ENCODE measurements around the gene CBFA2T2.
A peak's percentile ranks its signal among the peaks of the same experiment; 100 is the strongest.

CBFA2T2 gene

GRCh38 chr20:33669224-33669623 is 179.3 kb downstream of the CBFA2T2 start:
- no peak for DNase-seq (ENCODE audit: low read depth)
- no peak overlapping the region for H3K4me3 ChIP-seq (ENCODE audit: low read depth, low read length)
- TF ChIP-seq, protein P1, sequence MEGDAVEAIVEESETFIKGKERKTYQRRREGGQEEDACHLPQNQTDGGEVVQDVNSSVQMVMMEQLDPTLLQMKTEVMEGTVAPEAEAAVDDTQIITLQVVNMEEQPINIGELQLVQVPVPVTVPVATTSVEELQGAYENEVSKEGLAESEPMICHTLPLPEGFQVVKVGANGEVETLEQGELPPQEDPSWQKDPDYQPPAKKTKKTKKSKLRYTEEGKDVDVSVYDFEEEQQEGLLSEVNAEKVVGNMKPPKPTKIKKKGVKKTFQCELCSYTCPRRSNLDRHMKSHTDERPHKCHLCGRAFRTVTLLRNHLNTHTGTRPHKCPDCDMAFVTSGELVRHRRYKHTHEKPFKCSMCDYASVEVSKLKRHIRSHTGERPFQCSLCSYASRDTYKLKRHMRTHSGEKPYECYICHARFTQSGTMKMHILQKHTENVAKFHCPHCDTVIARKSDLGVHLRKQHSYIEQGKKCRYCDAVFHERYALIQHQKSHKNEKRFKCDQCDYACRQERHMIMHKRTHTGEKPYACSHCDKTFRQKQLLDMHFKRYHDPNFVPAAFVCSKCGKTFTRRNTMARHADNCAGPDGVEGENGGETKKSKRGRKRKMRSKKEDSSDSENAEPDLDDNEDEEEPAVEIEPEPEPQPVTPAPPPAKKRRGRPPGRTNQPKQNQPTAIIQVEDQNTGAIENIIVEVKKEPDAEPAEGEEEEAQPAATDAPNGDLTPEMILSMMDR (conservative IDR thresholded peaks at IDR 0.05; ENCODE audit: low read depth, low read length) = no peak

DNA sequence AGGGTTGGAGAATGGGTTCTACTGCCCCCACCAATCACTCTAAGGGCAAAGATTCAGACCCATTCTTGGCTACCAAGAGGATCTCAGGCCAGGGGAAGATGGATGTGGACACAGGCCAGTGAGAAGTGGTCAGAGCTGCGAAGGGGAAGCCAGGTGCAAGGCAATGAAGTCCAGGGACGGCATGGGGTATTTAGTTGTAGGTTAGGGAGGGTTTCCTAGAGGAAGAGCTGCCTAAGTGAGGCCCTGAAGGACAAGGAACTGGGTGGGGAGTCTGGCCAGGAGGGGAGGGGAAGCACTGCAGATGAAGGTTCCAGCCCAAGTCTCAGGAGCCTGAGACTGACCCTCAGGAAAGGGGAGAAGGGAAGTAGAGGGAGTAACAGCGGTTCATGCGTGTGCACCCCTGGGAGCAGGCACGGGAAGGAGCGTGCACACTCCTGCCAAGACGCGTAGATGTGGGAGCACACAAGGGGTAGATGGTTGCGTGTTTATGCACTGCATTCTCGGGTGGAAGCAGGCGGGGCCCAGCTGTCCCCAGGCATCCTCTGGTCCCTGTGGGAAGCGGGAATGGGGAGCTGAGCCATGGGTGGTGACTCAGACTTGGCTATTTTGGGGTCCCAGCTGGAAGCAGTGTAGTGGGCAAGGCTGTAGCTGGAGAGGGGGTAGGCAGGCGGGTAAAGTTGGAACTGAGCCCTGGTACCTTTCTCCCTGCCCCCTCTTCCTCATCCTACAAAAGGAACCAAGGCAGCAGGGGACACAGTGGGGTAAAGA is 180.2 kb downstream of the CBFA2T2 start:
- no peak for DNase-seq (ENCODE audit: low read depth)
- TF ChIP-seq, protein P1 (conservative IDR thresholded peaks at IDR 0.05; ENCODE audit: low read depth, low read length) = no peak

DNA sequence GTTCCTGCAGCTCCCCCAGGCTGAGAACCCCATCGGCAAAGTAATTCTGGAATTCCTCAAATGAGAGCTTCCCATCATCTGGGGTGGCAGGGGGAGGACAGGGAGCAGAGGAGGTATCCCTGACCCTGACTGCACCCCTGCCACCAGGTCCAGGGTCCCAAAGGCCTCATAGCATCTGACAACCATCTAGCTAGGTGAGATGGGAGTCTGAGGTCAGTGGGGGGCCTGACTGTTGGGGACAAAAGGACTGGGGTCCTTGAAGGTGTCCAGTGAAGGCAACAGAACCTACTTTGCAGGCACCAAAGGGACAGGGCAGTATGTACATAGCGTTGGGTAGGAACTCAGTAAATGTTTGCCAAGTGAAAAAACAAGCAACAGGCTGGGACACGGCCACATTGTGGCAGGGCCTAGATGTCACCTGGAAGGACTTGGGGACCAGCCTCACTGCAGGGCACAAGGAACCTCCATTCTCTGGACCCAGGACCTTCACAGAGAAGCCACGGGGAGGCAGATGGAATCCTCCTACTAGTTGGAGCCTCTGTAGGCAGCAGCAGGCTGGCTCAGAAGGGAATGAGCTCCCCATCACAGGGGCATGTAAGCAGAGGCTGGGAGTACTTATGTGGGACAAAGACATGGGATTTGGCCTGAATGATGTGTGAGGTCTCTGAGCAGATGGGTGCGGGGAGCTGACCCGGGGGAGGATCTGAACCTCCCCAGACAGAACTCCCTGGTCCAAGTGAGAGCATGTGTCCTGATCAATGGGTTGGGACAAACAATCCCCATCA is 181.0 kb downstream of the CBFA2T2 start:
- no peak for DNase-seq (ENCODE audit: low read depth)
- H3K4me3 ChIP-seq (ENCODE audit: low read depth, low read length) = no peak overlapping the region
- TF ChIP-seq, protein P1 (conservative IDR thresholded peaks at IDR 0.05; ENCODE audit: low read depth, low read length) = no peak

More for the DNA sequence above, 180.2 kb downstream of the CBFA2T2 start:
- H3K4me3 ChIP-seq (ENCODE audit: low read depth, low read length) = no peak overlapping the region

GRCh38 chr20:33671573-33672288 is 181.8 kb downstream of the CBFA2T2 start:
- H3K4me3 ChIP-seq (ENCODE audit: low read depth, low read length) = peak overlapping the region; percentile 72
- DNase-seq (ENCODE audit: low read depth) = no peak
- TF ChIP-seq, protein P1 (conservative IDR thresholded peaks at IDR 0.05; ENCODE audit: low read depth, low read length) = no peak

DNA sequence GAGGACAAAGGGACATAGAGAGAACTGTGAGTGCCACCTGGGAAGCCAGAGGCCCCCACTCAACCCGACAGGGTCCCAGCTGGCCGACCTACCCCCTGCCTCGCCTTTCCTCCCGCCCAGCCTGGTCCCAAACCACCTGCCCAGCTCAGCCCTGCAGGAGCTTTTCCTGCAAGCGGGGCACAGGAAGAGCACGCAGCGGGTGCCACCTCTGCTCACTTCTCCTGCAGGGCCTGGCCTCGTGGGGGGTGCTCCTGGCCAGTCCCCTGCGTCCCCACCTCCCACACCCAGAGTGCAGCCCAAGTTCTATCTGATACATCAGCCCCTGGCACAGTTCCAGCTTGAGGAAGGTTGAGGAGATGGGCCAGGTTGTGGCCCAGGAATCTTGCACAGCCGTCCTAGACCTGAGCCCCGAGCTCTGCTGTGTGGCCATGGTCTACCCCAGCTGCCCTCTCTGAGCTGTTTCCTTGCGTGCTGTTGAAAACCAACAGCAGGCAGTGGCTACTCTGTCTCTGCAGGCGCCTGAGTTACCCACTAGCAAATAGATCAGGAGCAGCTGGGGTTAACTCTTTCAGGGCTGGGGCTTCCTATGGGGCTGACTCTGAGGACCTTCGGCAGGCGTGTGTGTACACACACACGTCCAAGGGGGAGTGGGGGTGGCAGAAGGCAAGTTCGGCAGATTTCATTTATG is 182.7 kb downstream of the CBFA2T2 start:
- H3K4me3 ChIP-seq (ENCODE audit: low read depth, low read length) = peak overlapping the region; percentile 72
- peak; percentile 60 for DNase-seq (ENCODE audit: low read depth)
- TF ChIP-seq, protein P1 (conservative IDR thresholded peaks at IDR 0.05; ENCODE audit: low read depth, low read length) = no peak

DNA sequence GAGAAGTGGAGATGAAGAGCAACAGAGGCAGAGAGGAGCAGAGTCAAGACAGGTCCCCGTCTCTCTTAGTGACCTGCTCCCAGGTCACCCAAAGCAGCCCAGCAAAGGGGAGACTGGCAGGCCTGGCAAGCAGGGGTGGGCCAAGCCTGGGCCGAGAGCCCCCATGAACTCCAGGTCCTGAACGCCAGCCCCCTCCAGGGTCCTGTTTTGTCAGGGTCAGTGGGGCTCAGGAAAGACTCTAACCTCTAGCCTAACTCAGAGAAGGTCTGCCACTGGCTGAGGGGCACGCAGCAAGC is 183.2 kb downstream of the CBFA2T2 start:
- peak overlapping the region; percentile 72 for H3K4me3 ChIP-seq (ENCODE audit: low read depth, low read length)
- TF ChIP-seq, protein P1 (conservative IDR thresholded peaks at IDR 0.05; ENCODE audit: low read depth, low read length) = no peak
- DNase-seq (ENCODE audit: low read depth) = no peak

Data from choroid plexus epithelial cell (primary cell).